ENCODE measurements around the gene KMT2E.

KMT2E gene

GRCh38 chr7:105112440-105113418 lies 98.7 kb downstream of the KMT2E start:
- no peak for DNase-seq (ENCODE audit: insufficient read length, low spot score)
- no peak for FAIRE-seq
- TF ChIP-seq POLR2A (IDR thresholded peaks at IDR 0.05; ENCODE audit: low read depth, low read length), result peak; percentile 58
- TF ChIP-seq POU2F2 (IDR thresholded peaks at IDR 0.05; ENCODE audit: low read depth, low read length), result 0 out of 2 replicates have a peak, but pooled peaks have one; percentile 42
- no peak for TF ChIP-seq SPI1 (IDR thresholded peaks at IDR 0.05; ENCODE audit: low read depth, low read length)
- peak; percentile 34; the same call in 1 of the 2 replicates for TF ChIP-seq POLR2AphosphoS5 (IDR thresholded peaks at IDR 0.05; ENCODE audit: low read depth, low read length)

GRCh38 chr7:105118612-105119600 lies 104.9 kb downstream of the KMT2E start:
- no peak for TF ChIP-seq POLR2A (IDR thresholded peaks at IDR 0.05; ENCODE audit: low read depth, low read length)
- TF ChIP-seq TAF1 (IDR thresholded peaks at IDR 0.05; ENCODE audit: low read depth, low read length), result no peak
- no peak for TF ChIP-seq POLR2AphosphoS5 (IDR thresholded peaks at IDR 0.05; ENCODE audit: low read depth, low read length)
- no peak for TF ChIP-seq PAX5 (IDR thresholded peaks at IDR 0.05; ENCODE audit: insufficient read depth, low read length, severe bottlenecking)
- no peak for TF ChIP-seq POU2F2 (IDR thresholded peaks at IDR 0.05; ENCODE audit: low read depth, low read length)
- TF ChIP-seq SPI1 (IDR thresholded peaks at IDR 0.05; ENCODE audit: low read depth, low read length), result peak; percentile 78
- FAIRE-seq, result no peak
- no peak for DNase-seq (ENCODE audit: insufficient read length, low spot score)

GRCh38 chr7:105122619-105123018 lies 108.6 kb downstream of the KMT2E start:
- no peak for DNase-seq (ENCODE audit: insufficient read length, low spot score)
- TF ChIP-seq TAF1 (IDR thresholded peaks at IDR 0.05; ENCODE audit: low read depth, low read length) (no peak), POLR2A (IDR thresholded peaks at IDR 0.05; ENCODE audit: low read depth, low read length) (no peak), PAX5 (IDR thresholded peaks at IDR 0.05; ENCODE audit: insufficient read depth, low read length, severe bottlenecking) (no peak), SPI1 (IDR thresholded peaks at IDR 0.05; ENCODE audit: low read depth, low read length) (no peak), POU2F2 (IDR thresholded peaks at IDR 0.05; ENCODE audit: low read depth, low read length) (no peak), POLR2AphosphoS5 (IDR thresholded peaks at IDR 0.05; ENCODE audit: low read depth, low read length) (no peak)
- no peak for FAIRE-seq

- no peak for DNase-seq (ENCODE audit: insufficient read length, low spot score)
- TF ChIP-seq POU2F2 (IDR thresholded peaks at IDR 0.05; ENCODE audit: low read depth, low read length), result no peak
- TF ChIP-seq POLR2A (IDR thresholded peaks at IDR 0.05; ENCODE audit: low read depth, low read length), result no peak
- no peak for TF ChIP-seq SPI1 (IDR thresholded peaks at IDR 0.05; ENCODE audit: low read depth, low read length)
- TF ChIP-seq PAX5 (IDR thresholded peaks at IDR 0.05; ENCODE audit: insufficient read depth, low read length, severe bottlenecking), result no peak
- TF ChIP-seq TAF1 (IDR thresholded peaks at IDR 0.05; ENCODE audit: low read depth, low read length), result no peak
- TF ChIP-seq POLR2AphosphoS5 (IDR thresholded peaks at IDR 0.05; ENCODE audit: low read depth, low read length), result no peak
- no peak for FAIRE-seq
Measured at GRCh38 chr7:105125745-105126144, 111.7 kb downstream of the KMT2E start.

- no peak for TF ChIP-seq POLR2A (IDR thresholded peaks at IDR 0.05; ENCODE audit: low read depth, low read length)
- no peak for TF ChIP-seq POLR2AphosphoS5 (IDR thresholded peaks at IDR 0.05; ENCODE audit: low read depth, low read length)
- no peak for TF ChIP-seq PAX5 (IDR thresholded peaks at IDR 0.05; ENCODE audit: insufficient read depth, low read length, severe bottlenecking)
- TF ChIP-seq TAF1 (IDR thresholded peaks at IDR 0.05; ENCODE audit: low read depth, low read length), result no peak
- TF ChIP-seq POU2F2 (IDR thresholded peaks at IDR 0.05; ENCODE audit: low read depth, low read length), result no peak
- no peak for TF ChIP-seq SPI1 (IDR thresholded peaks at IDR 0.05; ENCODE audit: low read depth, low read length)
- FAIRE-seq, result no peak
Measured at GRCh38 chr7:105126436-105126975, 112.5 kb downstream of the KMT2E start.

GRCh38 chr7:105127179-105127578 lies 113.2 kb downstream of the KMT2E start:
- TF ChIP-seq TAF1 (IDR thresholded peaks at IDR 0.05; ENCODE audit: low read depth, low read length) (no peak), POLR2A (IDR thresholded peaks at IDR 0.05; ENCODE audit: low read depth, low read length) (no peak), POLR2AphosphoS5 (IDR thresholded peaks at IDR 0.05; ENCODE audit: low read depth, low read length) (no peak)
- FAIRE-seq, result peak; percentile 5
- no peak for DNase-seq (ENCODE audit: insufficient read length, low spot score)

More at GRCh38 chr7:105126436-105126975, 112.5 kb downstream of the KMT2E start:
- DNase-seq (ENCODE audit: insufficient read length, low spot score), result no peak

GRCh38 chr7:105130048-105130447 lies 116.0 kb downstream of the KMT2E start:
- DNase-seq (ENCODE audit: insufficient read length, low spot score), result no peak
- FAIRE-seq, result no peak
- TF ChIP-seq TAF1 (IDR thresholded peaks at IDR 0.05; ENCODE audit: low read depth, low read length) (no peak), SPI1 (IDR thresholded peaks at IDR 0.05; ENCODE audit: low read depth, low read length) (no peak), POLR2AphosphoS5 (IDR thresholded peaks at IDR 0.05; ENCODE audit: low read depth, low read length) (no peak), POLR2A (IDR thresholded peaks at IDR 0.05; ENCODE audit: low read depth, low read length) (no peak), PAX5 (IDR thresholded peaks at IDR 0.05; ENCODE audit: insufficient read depth, low read length, severe bottlenecking) (no peak), POU2F2 (IDR thresholded peaks at IDR 0.05; ENCODE audit: low read depth, low read length) (no peak)

- FAIRE-seq, result no peak
- TF ChIP-seq POU2F2 (IDR thresholded peaks at IDR 0.05; ENCODE audit: low read depth, low read length), result no peak
- no peak for TF ChIP-seq POLR2AphosphoS5 (IDR thresholded peaks at IDR 0.05; ENCODE audit: low read depth, low read length)
- no peak for TF ChIP-seq PAX5 (IDR thresholded peaks at IDR 0.05; ENCODE audit: insufficient read depth, low read length, severe bottlenecking)
- no peak for TF ChIP-seq POLR2A (IDR thresholded peaks at IDR 0.05; ENCODE audit: low read depth, low read length)
- no peak for TF ChIP-seq TAF1 (IDR thresholded peaks at IDR 0.05; ENCODE audit: low read depth, low read length)
- no peak for TF ChIP-seq SPI1 (IDR thresholded peaks at IDR 0.05; ENCODE audit: low read depth, low read length)
- no peak for DNase-seq (ENCODE audit: insufficient read length, low spot score)
Measured at GRCh38 chr7:105130580-105130979, 116.6 kb downstream of the KMT2E start.
